Sigmoid colon (tissue), 4 donors: ENCODE results near the gene PCDHA8.

Source experiments
- CTCF ChIP-seq, 4 experiments: fragments of 450-650 bp in 3 of 4; fragments of 200-600 bp in 1 of 4; IDR thresholded peaks; one replicate each; pipeline ENCODE4 v1.5.1; 2016 to 2019; ENCODE audit warnings: antibody characterized with exemption in 4 of 4, mild to moderate bottlenecking in 3 of 4, moderate library complexity in 2 of 4
- EP300 ChIP-seq, 4 donors: sonication (generic); formaldehyde crosslinking; IDR thresholded peaks; one replicate each; pipeline ENCODE4 v1.6.1; 2017; ENCODE audit warnings: antibody characterized with exemption in 4 of 4
- POLR2A ChIP-seq, 2 donors: fragments of 450-650 bp; IDR thresholded peaks; one replicate each; pipeline ENCODE4 v1.6.1; 2016; ENCODE audit warnings: antibody characterized with exemption in 2 of 2, mild to moderate bottlenecking in 2 of 2, moderate library complexity in 2 of 2
- POLR2AphosphoS5 ChIP-seq, 4 donors: sonication (generic); formaldehyde crosslinking; IDR thresholded peaks; one replicate each; pipeline ENCODE4 v1.6.1; 2017; ENCODE audit warnings: antibody characterized with exemption in 4 of 4

- no peak for TF ChIP-seq CTCF (IDR thresholded peaks at IDR 0.05)
- TF ChIP-seq EP300 (IDR thresholded peaks at IDR 0.05), result no peak
- no peak for TF ChIP-seq POLR2A (IDR thresholded peaks at IDR 0.05)
- TF ChIP-seq POLR2AphosphoS5 (IDR thresholded peaks at IDR 0.05), result no peak
Observed at GRCh38 chr5:140855772-140856674, 15.0 kb downstream of the PCDHA8 start, which contains the start of gene PCDHA10.
